DND-41 (cell line): ENCODE data around the gene CST6.

Source experiments
- ATAC-seq: fragments of 200-7000 bp; cut with Tn5 transposase; 3 replicates; pipeline ENCODE4 v1.9.1; 2021; ENCODE audit warnings: low read depth; ENCODE audit not compliant: insufficient read depth
- DNase-seq: peaks from one replicate; pipeline ENCODE4 v3.0.0-alpha.2; 2020
- H2AFZ ChIP-seq: 2 replicates; pipeline ENCODE4 v1.6.0; 2012; ENCODE audit warnings: low read depth, low read length
- H3K27ac ChIP-seq: 2 replicates; pipeline ENCODE4 v1.5.1; 2012; ENCODE audit warnings: low read length, inconsistent platforms
- H3K27me3 ChIP-seq: fragments of 200-600 bp; sonication (generic); 2 replicates; pipeline ENCODE4 v1.6.0; 2012; ENCODE audit warnings: low read length, mild to moderate bottlenecking, inconsistent platforms; ENCODE audit not compliant: insufficient read depth, poor library complexity
- H3K36me3 ChIP-seq: 2 replicates; pipeline ENCODE4 v1.5.1; 2012; ENCODE audit warnings: low read length, inconsistent platforms; ENCODE audit not compliant: insufficient read depth
- H3K4me1 ChIP-seq: 2 replicates; pipeline ENCODE4 v1.5.1; 2012; ENCODE audit warnings: mild to moderate bottlenecking, low read length; ENCODE audit not compliant: insufficient read depth
- H3K4me2 ChIP-seq: 2 replicates; pipeline ENCODE4 v1.6.0; 2012; ENCODE audit warnings: mild to moderate bottlenecking, moderate library complexity, low read length, inconsistent platforms; ENCODE audit not compliant: insufficient read depth
- H3K4me3 ChIP-seq, 2 experiments: fragments of 200-600 bp in 1 of 2; shearing (Covaris generic) in 1 of 2; 2 replicates each; pipeline ENCODE4 v1.5.1; 2012 to 2016; ENCODE audit warnings: inconsistent platforms in 2 of 2, low read length in 2 of 2, mild to moderate bottlenecking in 2 of 2, low read depth in 1 of 2, moderate library complexity in 1 of 2
- H3K79me2 ChIP-seq: 2 replicates; pipeline ENCODE4 v1.6.0; 2012; ENCODE audit warnings: low read length, inconsistent platforms; ENCODE audit not compliant: insufficient read depth
- H3K9ac ChIP-seq: 2 replicates; pipeline ENCODE4 v1.6.0; 2012; ENCODE audit warnings: low read depth, mild to moderate bottlenecking, inconsistent platforms, low read length, moderate library complexity
- H3K9me3 ChIP-seq: 2 replicates; pipeline ENCODE4 v1.5.1; 2012; ENCODE audit warnings: low read length, moderate library complexity, mild to moderate bottlenecking, inconsistent platforms; ENCODE audit not compliant: insufficient read depth, severe bottlenecking
- H4K20me1 ChIP-seq: 2 replicates; pipeline ENCODE4 v1.6.0; 2012; ENCODE audit warnings: low read length; ENCODE audit not compliant: insufficient read depth
- CTCF ChIP-seq: IDR thresholded peaks from 2 replicates; pipeline ENCODE4 v1.5.1; 2012; ENCODE audit warnings: borderline replicate concordance, low read length, moderate library complexity, mild to moderate bottlenecking; ENCODE audit not compliant: poor library complexity, severe bottlenecking; ENCODE audit errors: extremely low read depth
- EZH2 ChIP-seq: IDR thresholded peaks from 3 replicates; pipeline ENCODE4 v1.6.1; 2012; ENCODE audit warnings: borderline replicate concordance, low read depth, mild to moderate bottlenecking, moderate library complexity, low read length, inconsistent platforms; ENCODE audit not compliant: severe bottlenecking

The CST6 gene

GRCh38 chr11:65965986-65966762 is 45.6 kb upstream of the CST6 start:
- H3K9me3 ChIP-seq: no peaks in the 10 kb centered on the region

GRCh38 chr11:65967329-65967934 is 44.4 kb upstream of the CST6 start:
- no peaks in the 10 kb centered on the region for H3K27me3 ChIP-seq
- no peak for DNase-seq
- peaks cover 47% of the 10 kb centered on the region for H4K20me1 ChIP-seq
- H3K36me3 ChIP-seq: peaks cover 83% of the 10 kb centered on the region
- H2AFZ ChIP-seq: no peak overlapping the region
- H3K4me1 ChIP-seq: peaks cover 20% of the 10 kb centered on the region
- H3K9ac ChIP-seq: no peak overlapping the region
- ATAC-seq: no peak
- no peak overlapping the region for H3K27ac ChIP-seq
- peaks cover 48% of the 10 kb centered on the region for H3K79me2 ChIP-seq
- no peaks in the 10 kb centered on the region for H3K9me3 ChIP-seq
- H3K4me2 ChIP-seq: no peak overlapping the region
- no peak for TF ChIP-seq EZH2
- TF ChIP-seq CTCF: no peak
- H3K4me3 ChIP-seq: no peak overlapping the region

More at GRCh38 chr11:65965986-65966762, 45.6 kb upstream of the CST6 start:
- Histone ChIP-seq H3K27ac (no peak overlapping the region), H3K36me3 (peaks cover 76% of the 10 kb centered on the region), H2AFZ (no peak overlapping the region), H3K79me2 (peaks cover 58% of the 10 kb centered on the region), H3K4me3 (no peak overlapping the region), H3K27me3 (no peaks in the 10 kb centered on the region), H3K4me2 (no peak overlapping the region), H3K9ac (no peak overlapping the region), H4K20me1 (peaks cover 51% of the 10 kb centered on the region), H3K4me1 (peaks cover 24% of the 10 kb centered on the region)
- DNase-seq (no peak), ATAC-seq (no peak)
- TF ChIP-seq EZH2: no peak
- TF ChIP-seq CTCF: no peak

GRCh38 chr11:65968600-65969482 is 43.0 kb upstream of the CST6 start:
- Histone ChIP-seq H3K79me2 (peaks cover 34% of the 10 kb centered on the region), H3K36me3 (peaks cover 87% of the 10 kb centered on the region), H2AFZ (no peak overlapping the region), H3K9me3 (no peaks in the 10 kb centered on the region), H4K20me1 (peaks cover 35% of the 10 kb centered on the region; the same call in 1 of the 2 replicates), H3K9ac (no peak overlapping the region), H3K4me1 (peaks cover 6% of the 10 kb centered on the region), H3K4me3 (no peak overlapping the region), H3K4me2 (no peak overlapping the region), H3K27me3 (no peaks in the 10 kb centered on the region), H3K27ac (no peak overlapping the region)
- TF ChIP-seq CTCF: no peak
- no peak for TF ChIP-seq EZH2
- no peak for ATAC-seq
- no peak for DNase-seq
